ENCODE data around the gene PELI1. TPM values are rescaled to one million over a fixed set of nuclear protein-coding genes. Genes with fewer than 3 reads are reported as not detected.

PELI1 gene
- total and polyA plus RNA-seq, 9 donors: 5.7 to 14.4 (median 12.0) TPM

DNA sequence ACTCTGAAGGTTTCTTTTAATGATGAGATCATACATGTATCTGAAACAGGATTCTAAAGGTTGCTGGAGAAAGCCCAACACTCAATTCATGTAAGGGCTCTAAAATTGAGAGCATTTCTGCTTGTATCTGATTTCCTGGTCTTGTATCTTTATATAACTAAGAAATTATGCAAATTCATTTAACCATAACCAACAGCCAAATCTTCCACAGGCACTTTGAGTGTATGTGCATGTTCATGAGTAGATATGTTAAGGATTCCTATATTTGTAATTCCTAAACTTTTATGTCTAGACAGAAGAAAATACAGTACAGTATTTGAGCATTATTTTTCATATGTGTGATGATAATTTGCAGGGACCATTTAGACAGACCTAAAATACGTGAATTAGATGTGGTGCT, 20.4 kb upstream of the PELI1 start:
- TF ChIP-seq CTCF (IDR thresholded peaks at IDR 0.05) (no peak), POLR2A (IDR thresholded peaks at IDR 0.05) (no peak), EP300 (IDR thresholded peaks at IDR 0.05) (no peak)
- Histone ChIP-seq H3K4me3 (no peak overlapping the region), H3K9me3 (no peaks in the 10 kb centered on the region), H3K4me1 (ENCODE audit: insufficient read depth) (no peaks in the 10 kb centered on the region), H3K36me3 (no peaks in the 10 kb centered on the region), H3K27me3 (no peaks in the 10 kb centered on the region), H3K27ac (no peak overlapping the region)
- WGBS, 3 donors: 95 to 97% (median 96%) methylated on average over 1 of the region's 1 CpG
- DNase-seq: no peak
- intact Hi-C loops (cut with DNase I): no loop called here

DNA sequence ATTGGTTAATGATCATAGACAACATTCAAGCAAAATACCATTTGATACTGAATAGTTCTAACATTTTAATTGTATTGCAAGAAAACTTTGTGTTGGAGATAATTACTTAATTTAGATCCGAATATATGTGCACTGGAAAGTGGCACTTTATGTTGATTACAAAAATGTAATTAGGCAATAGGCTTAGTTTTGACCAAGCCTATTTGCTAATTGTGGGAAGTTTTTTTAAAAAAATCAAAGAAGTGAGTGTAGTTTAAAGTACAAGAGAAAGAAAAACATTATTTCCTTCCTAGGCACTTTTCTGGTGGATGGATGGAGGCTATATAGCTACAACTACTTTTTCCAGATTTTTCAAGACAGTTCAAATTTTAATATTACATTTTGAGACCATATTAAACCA, 18.3 kb upstream of the PELI1 start:
- intact Hi-C loops (cut with DNase I): no loop called here
- TF ChIP-seq POLR2A (IDR thresholded peaks at IDR 0.05): no peak
- TF ChIP-seq EP300 (IDR thresholded peaks at IDR 0.05): no peak
- no peak for TF ChIP-seq CTCF (IDR thresholded peaks at IDR 0.05)
- Histone ChIP-seq H3K4me3 (no peak overlapping the region), H3K4me1 (ENCODE audit: insufficient read depth) (no peaks in the 10 kb centered on the region), H3K27me3 (no peaks in the 10 kb centered on the region), H3K36me3 (no peaks in the 10 kb centered on the region), H3K27ac (no peak overlapping the region), H3K9me3 (no peaks in the 10 kb centered on the region)
- no peak for DNase-seq
- 88 to 92% (median 90%) methylated on average over 1 of the region's 1 CpG for WGBS, 3 donors

- H3K4me3 ChIP-seq: no peak overlapping the region
- H3K9me3 ChIP-seq: no peaks in the 10 kb centered on the region
- intact Hi-C loops (cut with DNase I): no loop called here
- H3K27me3 ChIP-seq: no peaks in the 10 kb centered on the region
- H3K36me3 ChIP-seq: no peaks in the 10 kb centered on the region
- TF ChIP-seq POLR2A (IDR thresholded peaks at IDR 0.05): no peak
- no peak for TF ChIP-seq EP300 (IDR thresholded peaks at IDR 0.05)
- no peak for TF ChIP-seq CTCF (IDR thresholded peaks at IDR 0.05)
- H3K27ac ChIP-seq: no peak overlapping the region
- H3K4me1 ChIP-seq (ENCODE audit: insufficient read depth): no peaks in the 10 kb centered on the region
- DNase-seq: no peak
These were observed 13.6 kb upstream of the PELI1 start for GRCh38 chr2:64157792-64158191.

- 80 to 91% (median 86%) methylated on average over 4 of the region's 4 CpGs for WGBS, 3 donors
- H3K27me3 ChIP-seq: no peaks in the 10 kb centered on the region
- no peak overlapping the region for H3K4me3 ChIP-seq
- no peaks in the 10 kb centered on the region for H3K36me3 ChIP-seq
- no peak for TF ChIP-seq EP300 (IDR thresholded peaks at IDR 0.05)
- no peak for TF ChIP-seq CTCF (IDR thresholded peaks at IDR 0.05)
- no peak for TF ChIP-seq POLR2A (IDR thresholded peaks at IDR 0.05)
- H3K9me3 ChIP-seq: no peaks in the 10 kb centered on the region
- H3K4me1 ChIP-seq (ENCODE audit: insufficient read depth): no peaks in the 10 kb centered on the region
- no peak overlapping the region for H3K27ac ChIP-seq
- intact Hi-C loops (cut with DNase I): no loop called here
- no peak for DNase-seq
These were observed 9.6 kb upstream of the PELI1 start for GRCh38 chr2:64153811-64154210.

- DNase-seq: no peak
- no peaks in the 10 kb centered on the region for H3K9me3 ChIP-seq
- intact Hi-C loops (cut with DNase I): no loop called here
- no peak overlapping the region for H3K4me3 ChIP-seq
- WGBS, 3 donors: 76 to 89% (median 77%) methylated on average over 1 of the region's 1 CpG
- H3K36me3 ChIP-seq: no peaks in the 10 kb centered on the region
- no peaks in the 10 kb centered on the region for H3K4me1 ChIP-seq (ENCODE audit: insufficient read depth)
- TF ChIP-seq CTCF (IDR thresholded peaks at IDR 0.05): no peak
- no peak for TF ChIP-seq EP300 (IDR thresholded peaks at IDR 0.05)
- no peak for TF ChIP-seq POLR2A (IDR thresholded peaks at IDR 0.05)
- H3K27me3 ChIP-seq: no peaks in the 10 kb centered on the region
- H3K27ac ChIP-seq: no peak overlapping the region
These were observed 7.3 kb upstream of the PELI1 start for GRCh38 chr2:64151476-64151875.
